Skeletal muscle tissue (tissue), 4 donors: ENCODE data around the gene PPM1H. TPM values are rescaled to one million over a fixed set of nuclear protein-coding genes. Genes with fewer than 3 reads are reported as not detected.

Source experiments
- H3K27ac ChIP-seq: one replicate; pipeline ENCODE4 v1.7.0; 2013; ENCODE audit warnings: mild to moderate bottlenecking, low read depth, low read length, inconsistent platforms
- H3K27me3 ChIP-seq, 3 donors: one replicate each; pipeline ENCODE4 v1.7.0; 2013; ENCODE audit warnings: low read length in 3 of 3; ENCODE audit not compliant: control insufficient read depth in 3 of 3, insufficient read depth in 3 of 3
- H3K36me3 ChIP-seq, 3 donors: one replicate each; pipeline ENCODE4 v1.7.0; 2013; ENCODE audit warnings: low read length in 3 of 3; ENCODE audit not compliant: control insufficient read depth in 3 of 3, insufficient read depth in 3 of 3
- H3K4me1 ChIP-seq, 3 donors: one replicate each; pipeline ENCODE4 v1.7.0; 2013; ENCODE audit warnings: low read length in 3 of 3, mild to moderate bottlenecking in 3 of 3; ENCODE audit not compliant: control insufficient read depth in 3 of 3, insufficient read depth in 3 of 3
- H3K4me3 ChIP-seq, 3 donors: one replicate each; pipeline ENCODE4 v1.7.0; 2013; ENCODE audit warnings: low read length in 3 of 3
- H3K9ac ChIP-seq, 3 donors: one replicate each; pipeline ENCODE4 v1.7.0; 2013; ENCODE audit warnings: low read length in 3 of 3, mild to moderate bottlenecking in 3 of 3, moderate library complexity in 2 of 3, low read depth in 1 of 3
- H3K9me3 ChIP-seq, 3 donors: one replicate each; pipeline ENCODE4 v1.7.0; 2013; ENCODE audit warnings: low read length in 3 of 3; ENCODE audit not compliant: control insufficient read depth in 3 of 3
- total RNA-seq: library from RNA; depleted of rRNA; stranded (reverse); fragments of >200 nt; gene quantifications from one replicate; pipeline ENCODE4 v1.2.3, GENCODE V29; 2014
- donor health status: Osteomylitis.

The PPM1H gene
- total RNA-seq, 1 donor from 2014 or later = 4.2 TPM

GRCh38 chr12:62862259-62862881, 72.6 kb downstream of the PPM1H start:
- Histone ChIP-seq H3K27me3 (no peaks in the 10 kb centered on the region), H3K9ac (no peak overlapping the region), H3K4me1 (peaks cover 0 to 12% (median 11%) of the 10 kb centered on the region in 3 donors), H3K27ac (no peak overlapping the region), H3K4me3 (no peak overlapping the region), H3K9me3 (no peaks in the 10 kb centered on the region), H3K36me3 (no peaks in the 10 kb centered on the region)

GRCh38 chr12:62861586-62861985, 73.4 kb downstream of the PPM1H start:
- H3K27me3 ChIP-seq = no peaks in the 10 kb centered on the region
- no peak overlapping the region for H3K4me3 ChIP-seq
- H3K4me1 ChIP-seq = peaks cover 0 to 12% (median 4%) of the 10 kb centered on the region in 3 donors
- no peaks in the 10 kb centered on the region for H3K9me3 ChIP-seq
- H3K27ac ChIP-seq = no peak overlapping the region
- H3K36me3 ChIP-seq = no peaks in the 10 kb centered on the region
- H3K9ac ChIP-seq = no peak overlapping the region

GRCh38 chr12:62860501-62861411, 74.2 kb downstream of the PPM1H start:
- Histone ChIP-seq H3K4me3 (no peak overlapping the region), H3K36me3 (no peaks in the 10 kb centered on the region), H3K9me3 (no peaks in the 10 kb centered on the region), H3K9ac (no peak overlapping the region), H3K4me1 (peaks cover 0 to 9% (median 2%) of the 10 kb centered on the region in 3 donors), H3K27ac (no peak overlapping the region), H3K27me3 (no peaks in the 10 kb centered on the region)

GRCh38 chr12:62860020-62860419, 74.9 kb downstream of the PPM1H start:
- Histone ChIP-seq H3K4me1 (peaks cover 0 to 6% (median 2%) of the 10 kb centered on the region in 3 donors), H3K27me3 (no peaks in the 10 kb centered on the region), H3K36me3 (no peaks in the 10 kb centered on the region), H3K9ac (no peak overlapping the region), H3K27ac (no peak overlapping the region), H3K9me3 (no peaks in the 10 kb centered on the region), H3K4me3 (no peak overlapping the region)

GRCh38 chr12:62859321-62859737, 75.6 kb downstream of the PPM1H start:
- Histone ChIP-seq H3K9ac (no peak overlapping the region), H3K4me1 (peaks cover 0 to 5% (median 2%) of the 10 kb centered on the region in 3 donors)

GRCh38 chr12:62856454-62856853, 78.5 kb downstream of the PPM1H start:
- H3K36me3 ChIP-seq = no peaks in the 10 kb centered on the region
- H3K9ac ChIP-seq = no peak overlapping the region
- H3K9me3 ChIP-seq = no peaks in the 10 kb centered on the region
- no peaks in the 10 kb centered on the region for H3K27me3 ChIP-seq
- H3K27ac ChIP-seq = no peak overlapping the region
- peaks cover 0 to 2% (median under 1%) of the 10 kb centered on the region in 3 donors for H3K4me1 ChIP-seq
- no peak overlapping the region for H3K4me3 ChIP-seq

More at GRCh38 chr12:62859321-62859737, 75.6 kb downstream of the PPM1H start:
- H3K27me3 ChIP-seq = no peaks in the 10 kb centered on the region
- H3K9me3 ChIP-seq = no peaks in the 10 kb centered on the region
- H3K36me3 ChIP-seq = no peaks in the 10 kb centered on the region
- H3K27ac ChIP-seq = no peak overlapping the region
- H3K4me3 ChIP-seq = no peak overlapping the region

GRCh38 chr12:62854024-62854423, 80.9 kb downstream of the PPM1H start:
- H3K27me3 ChIP-seq = no peaks in the 10 kb centered on the region
- no peaks in the 10 kb centered on the region for H3K9me3 ChIP-seq
- no peak overlapping the region for H3K9ac ChIP-seq
- no peaks in the 10 kb centered on the region for H3K36me3 ChIP-seq
- H3K4me3 ChIP-seq = no peak overlapping the region
- no peak overlapping the region for H3K27ac ChIP-seq
- no peaks in the 10 kb centered on the region for H3K4me1 ChIP-seq

- H3K27ac ChIP-seq = no peak overlapping the region
- no peak overlapping the region for H3K4me3 ChIP-seq
- H3K27me3 ChIP-seq = no peaks in the 10 kb centered on the region
- no peaks in the 10 kb centered on the region for H3K9me3 ChIP-seq
- H3K9ac ChIP-seq = no peak overlapping the region
- no peaks in the 10 kb centered on the region for H3K36me3 ChIP-seq
- H3K4me1 ChIP-seq = peaks cover 0 to 3% (median 2%) of the 10 kb centered on the region in 3 donors
Observed at GRCh38 chr12:62849398-62849797, 85.6 kb downstream of the PPM1H start.

- no peaks in the 10 kb centered on the region for H3K27me3 ChIP-seq
- no peak overlapping the region for H3K27ac ChIP-seq
- H3K4me1 ChIP-seq = peaks cover 0 to 3% (median 2%) of the 10 kb centered on the region in 3 donors
- no peaks in the 10 kb centered on the region for H3K36me3 ChIP-seq
- no peak overlapping the region for H3K9ac ChIP-seq
- no peaks in the 10 kb centered on the region for H3K9me3 ChIP-seq
- H3K4me3 ChIP-seq = no peak overlapping the region
Observed at GRCh38 chr12:62848418-62848817, 86.5 kb downstream of the PPM1H start.

GRCh38 chr12:62847709-62848108, 87.2 kb downstream of the PPM1H start:
- no peaks in the 10 kb centered on the region for H3K36me3 ChIP-seq
- H3K9me3 ChIP-seq = no peaks in the 10 kb centered on the region
- H3K4me3 ChIP-seq = no peak overlapping the region
- H3K27ac ChIP-seq = no peak overlapping the region
- H3K9ac ChIP-seq = no peak overlapping the region
- H3K27me3 ChIP-seq = no peaks in the 10 kb centered on the region
- peaks cover 0 to 3% (median 2%) of the 10 kb centered on the region in 3 donors for H3K4me1 ChIP-seq
